Body of pancreas (tissue), 4 donors: ENCODE measurements around the gene ATP9B. TPM values are rescaled to one million over a fixed set of nuclear protein-coding genes. Genes with fewer than 3 reads are reported as not detected.
"Not testable (repeated sequence)": the region's sequence is repeated elsewhere in the genome, so short reads cannot be mapped to it uniquely, and the experiment has no call there.

Experiments used
- ATAC-seq: fragments of 150-250 bp; one replicate; pipeline ENCODE4 v1.9.1; 2016
- DNase-seq, 4 donors: peaks; one replicate each; pipeline ENCODE4 v3.0.0-alpha.2; 2019
- H3K27ac ChIP-seq, 4 donors: fragments of 200-600 bp; sonication (generic); 1 replicate in 3 of 4; 2 replicates in 1 of 4; pipeline versions ENCODE4 v1.5.1 to v1.6.1; 2016 to 2019; ENCODE audit warnings: mild to moderate bottlenecking in 1 of 4, mixed read lengths in 1 of 4, moderate library complexity in 1 of 4
- H3K27me3 ChIP-seq, 2 donors: fragments of 200-600 bp; sonication (generic); one replicate each; pipeline ENCODE4 v1.6.0; 2016; ENCODE audit warnings: mild to moderate bottlenecking in 1 of 2
- H3K36me3 ChIP-seq, 2 donors: fragments of 200-600 bp; sonication (generic); replicated peaks in 1 of 2; 2 replicates each; pipeline ENCODE4 v1.5.1; 2016; ENCODE audit warnings: low read depth in 2 of 2; ENCODE audit not compliant: insufficient read depth in 1 of 2
- H3K4me1 ChIP-seq: fragments of 200-600 bp; sonication (generic); one replicate; pipeline ENCODE4 v1.6.0; 2016
- H3K4me3 ChIP-seq, 2 donors: fragments of 200-600 bp; sonication (generic); 1 replicate in 1 of 2; 2 replicates in 1 of 2; pipeline ENCODE4 v1.5.1; 2016 to 2019
- H3K9me3 ChIP-seq, 3 donors: fragments of 200-600 bp; sonication (generic); 1 replicate in 2 of 3; 2 replicates in 1 of 3; pipeline ENCODE4 v1.5.1; 2016
- POLR2A ChIP-seq, 3 donors: fragments of 450-650 bp; IDR thresholded peaks; one replicate each; pipeline ENCODE4 v1.6.1; 2016; ENCODE audit warnings: antibody characterized with exemption in 3 of 3, mild to moderate bottlenecking in 2 of 3
- WGBS, 2 donors: methylation state at CpG; one replicate each; pipeline ENCODE4 v1.1.5; 2017; 5-methylcytosine and 5-hydroxymethylcytosine counted together
- intact Hi-C: fragments of 100-400 bp; cut with DNase I; formaldehyde crosslinking; loops from one replicate; pipeline ENCODE4 v1.15.1; 2023
- total RNA-seq, 2 donors: library from RNA; depleted of rRNA; stranded (reverse); fragments of >200 nt; gene quantifications; one replicate each; pipeline ENCODE4 v1.1.0, GENCODE V29; 2016
- TF ChIP-seq, protein P1 (sequence below), 7 experiments: fragments of 450-650 bp in 4 of 7; fragments of 200-600 bp in 3 of 7; sonication (generic) in 3 of 7; IDR thresholded peaks; one replicate each; pipeline ENCODE4 v1.5.1; 2016 to 2019; ENCODE audit warnings: antibody characterized with exemption in 7 of 7

ATP9B gene
- total RNA-seq, 2 donors from 2014 or later, result 19.7 to 21.1 TPM

GRCh38 chr18:79257480-79257879 lies 188.3 kb downstream of the ATP9B start:
- H3K4me3 ChIP-seq, result no peak overlapping the region
- no peaks in the 10 kb centered on the region for H3K9me3 ChIP-seq
- H3K27ac ChIP-seq, result no peak overlapping the region
- no peaks in the 10 kb centered on the region for H3K36me3 ChIP-seq
- TF ChIP-seq, protein P1, sequence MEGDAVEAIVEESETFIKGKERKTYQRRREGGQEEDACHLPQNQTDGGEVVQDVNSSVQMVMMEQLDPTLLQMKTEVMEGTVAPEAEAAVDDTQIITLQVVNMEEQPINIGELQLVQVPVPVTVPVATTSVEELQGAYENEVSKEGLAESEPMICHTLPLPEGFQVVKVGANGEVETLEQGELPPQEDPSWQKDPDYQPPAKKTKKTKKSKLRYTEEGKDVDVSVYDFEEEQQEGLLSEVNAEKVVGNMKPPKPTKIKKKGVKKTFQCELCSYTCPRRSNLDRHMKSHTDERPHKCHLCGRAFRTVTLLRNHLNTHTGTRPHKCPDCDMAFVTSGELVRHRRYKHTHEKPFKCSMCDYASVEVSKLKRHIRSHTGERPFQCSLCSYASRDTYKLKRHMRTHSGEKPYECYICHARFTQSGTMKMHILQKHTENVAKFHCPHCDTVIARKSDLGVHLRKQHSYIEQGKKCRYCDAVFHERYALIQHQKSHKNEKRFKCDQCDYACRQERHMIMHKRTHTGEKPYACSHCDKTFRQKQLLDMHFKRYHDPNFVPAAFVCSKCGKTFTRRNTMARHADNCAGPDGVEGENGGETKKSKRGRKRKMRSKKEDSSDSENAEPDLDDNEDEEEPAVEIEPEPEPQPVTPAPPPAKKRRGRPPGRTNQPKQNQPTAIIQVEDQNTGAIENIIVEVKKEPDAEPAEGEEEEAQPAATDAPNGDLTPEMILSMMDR (IDR thresholded peaks at IDR 0.05), result no peak
- TF ChIP-seq POLR2A (IDR thresholded peaks at IDR 0.05), result no peak
- WGBS, 2 donors, result 75 to 94% methylated on average over 6 of the region's 6 CpGs
- H3K27me3 ChIP-seq, result no peaks in the 10 kb centered on the region
- no peaks in the 10 kb centered on the region for H3K4me1 ChIP-seq
- DNase-seq (no peak), ATAC-seq (no peak)
- intact Hi-C loops, result no loop called here

- DNase-seq, result no peak
- intact Hi-C loops, result no loop called here
Observed at GRCh38 chr18:79258447-79258846, 189.3 kb downstream of the ATP9B start.

DNA sequence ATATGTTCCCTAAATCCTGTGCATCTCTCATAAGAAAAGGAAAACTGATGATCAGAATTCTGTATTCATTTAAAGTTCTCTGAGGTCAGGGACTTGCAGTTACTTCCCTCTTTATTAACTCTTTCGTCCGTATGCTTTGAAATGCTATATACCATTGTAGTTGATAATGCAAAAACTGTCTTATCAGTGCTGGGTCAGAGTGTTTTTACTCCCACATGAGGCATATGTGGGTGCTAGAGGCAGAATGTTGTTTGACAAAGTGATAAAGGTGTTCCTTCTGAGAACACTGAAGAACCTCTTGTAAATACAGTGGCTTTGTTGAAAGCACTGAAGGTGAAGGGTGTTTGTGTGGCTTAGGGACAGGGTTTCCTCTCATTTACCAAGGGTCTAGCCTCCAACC lies 190.0 kb downstream of the ATP9B start:
- DNase-seq, result no peak
- Histone ChIP-seq H3K27ac (no peak overlapping the region), H3K36me3 (no peaks in the 10 kb centered on the region), H3K9me3 (no peaks in the 10 kb centered on the region), H3K4me3 (no peak overlapping the region), H3K4me1 (no peaks in the 10 kb centered on the region), H3K27me3 (no peaks in the 10 kb centered on the region)
- no peak for ATAC-seq
- TF ChIP-seq POLR2A (IDR thresholded peaks at IDR 0.05), result no peak
- TF ChIP-seq, protein P1 (IDR thresholded peaks at IDR 0.05), result no peak
- intact Hi-C loops, result no loop called here
- 71 to 91% methylated on average over 2 of the region's 2 CpGs for WGBS, 2 donors

More at GRCh38 chr18:79258447-79258846, 189.3 kb downstream of the ATP9B start:
- no peaks in the 10 kb centered on the region for H3K4me1 ChIP-seq
- TF ChIP-seq POLR2A (IDR thresholded peaks at IDR 0.05), result no peak
- TF ChIP-seq, protein P1 (IDR thresholded peaks at IDR 0.05), result no peak
- 92 to 95% methylated on average over 4 of the region's 4 CpGs for WGBS, 2 donors
- H3K9me3 ChIP-seq, result no peaks in the 10 kb centered on the region
- no peaks in the 10 kb centered on the region for H3K27me3 ChIP-seq
- no peaks in the 10 kb centered on the region for H3K36me3 ChIP-seq
- H3K27ac ChIP-seq, result no peak overlapping the region
- H3K4me3 ChIP-seq, result no peak overlapping the region
- ATAC-seq, result no peak

GRCh38 chr18:79260023-79260422 lies 190.8 kb downstream of the ATP9B start:
- ATAC-seq (no peak), DNase-seq (no peak)
- 93 to 96% methylated on average over 8 of the region's 8 CpGs for WGBS, 2 donors
- Histone ChIP-seq H3K36me3 (no peaks in the 10 kb centered on the region), H3K4me3 (no peak overlapping the region), H3K4me1 (no peaks in the 10 kb centered on the region), H3K9me3 (no peaks in the 10 kb centered on the region), H3K27me3 (no peaks in the 10 kb centered on the region), H3K27ac (no peak overlapping the region)
- TF ChIP-seq, protein P1 (IDR thresholded peaks at IDR 0.05), result no peak
- TF ChIP-seq POLR2A (IDR thresholded peaks at IDR 0.05), result no peak
- intact Hi-C loops, result no loop called here

GRCh38 chr18:79260510-79260909 lies 191.3 kb downstream of the ATP9B start:
- ATAC-seq (no peak), DNase-seq (no peak)
- no peaks in the 10 kb centered on the region for H3K4me1 ChIP-seq
- 100% methylated on average over 1 of the region's 1 CpG for WGBS, 2 donors
- intact Hi-C loops, result no loop called here
- no peaks in the 10 kb centered on the region for H3K27me3 ChIP-seq
- TF ChIP-seq POLR2A (IDR thresholded peaks at IDR 0.05), result no peak
- TF ChIP-seq, protein P1 (IDR thresholded peaks at IDR 0.05), result no peak
- H3K36me3 ChIP-seq, result no peaks in the 10 kb centered on the region
- H3K4me3 ChIP-seq, result no peak overlapping the region
- no peaks in the 10 kb centered on the region for H3K9me3 ChIP-seq
- H3K27ac ChIP-seq, result no peak overlapping the region

- ATAC-seq, DNase-seq, H3K27ac ChIP-seq, intact Hi-C loops, H3K4me3 ChIP-seq, H3K4me1 ChIP-seq, H3K36me3 ChIP-seq, H3K27me3 ChIP-seq, H3K9me3 ChIP-seq: not testable (repeated sequence)
- WGBS, 2 donors, result 97 to 98% methylated on average over 9 of the region's 9 CpGs
Observed at GRCh38 chr18:79265068-79265467, 195.9 kb downstream of the ATP9B start.

DNA sequence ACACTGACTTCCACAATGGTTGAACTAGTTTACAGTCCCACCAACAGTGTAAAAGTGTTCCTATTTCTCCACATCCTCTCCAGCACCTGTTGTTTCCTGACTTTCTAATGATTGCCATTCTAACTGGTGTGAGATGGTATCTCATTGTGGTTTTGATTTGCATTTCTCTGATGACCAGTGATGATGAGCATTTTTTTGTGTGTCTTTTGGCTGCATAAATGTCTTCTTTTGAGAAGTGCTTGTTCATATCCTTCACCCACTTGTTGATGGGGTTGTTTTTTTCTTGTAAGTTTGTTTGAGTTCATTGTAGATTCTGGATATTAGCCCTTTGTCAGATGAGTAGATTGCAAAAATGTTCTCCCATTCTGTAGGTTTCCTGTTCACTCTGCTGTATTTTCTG lies 202.6 kb downstream of the ATP9B start:
- intact Hi-C loops, ATAC-seq, H3K9me3 ChIP-seq, H3K36me3 ChIP-seq, H3K4me1 ChIP-seq, H3K4me3 ChIP-seq, DNase-seq, H3K27ac ChIP-seq, H3K27me3 ChIP-seq: not testable (repeated sequence)
